ENCODE results near the gene LSMEM2. TPM values are rescaled to one million over a fixed set of nuclear protein-coding genes. Genes with fewer than 3 reads are reported as not detected.

LSMEM2 gene
- polyA plus RNA-seq, 2 of the 4 experiments (the other 2 are of a cell fraction): 0.09 TPM; not detected in 1

DNA sequence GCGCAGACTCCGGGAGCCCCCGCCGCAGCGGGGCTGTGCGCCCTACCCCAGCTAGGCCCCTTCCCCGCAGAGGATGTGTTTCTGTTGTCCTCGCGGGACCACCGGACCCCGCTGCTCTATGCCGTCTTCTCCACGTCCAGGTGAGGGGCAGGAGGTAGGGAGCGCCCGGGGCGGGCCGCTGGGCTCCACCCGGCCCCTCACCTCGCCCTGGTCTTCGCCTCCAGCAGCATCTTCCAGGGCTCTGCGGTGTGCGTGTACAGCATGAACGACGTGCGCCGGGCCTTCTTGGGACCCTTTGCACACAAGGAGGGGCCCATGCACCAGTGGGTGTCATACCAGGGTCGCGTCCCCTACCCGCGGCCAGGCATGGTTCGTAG is 5.2 kb upstream of the LSMEM2 start:
- no peak overlapping the region for H3K27ac ChIP-seq
- DNase-seq (ENCODE audit: low read depth in 1 of 2, low spot score in 1 of 2) (no peak), FAIRE-seq (no peak), ATAC-seq (no peak)
- peaks cover 36% of the 10 kb centered on the region for H3K4me1 ChIP-seq
- 78% methylated on average over 9 of the region's 31 CpGs for WGBS (ENCODE audit: missing lambda C conversion rate)
- TF ChIP-seq KDM5A (IDR thresholded peaks at IDR 0.05) (no peak), CBX8 (IDR thresholded peaks at IDR 0.05) (no peak)
- TF ChIP-seq, protein P1, sequence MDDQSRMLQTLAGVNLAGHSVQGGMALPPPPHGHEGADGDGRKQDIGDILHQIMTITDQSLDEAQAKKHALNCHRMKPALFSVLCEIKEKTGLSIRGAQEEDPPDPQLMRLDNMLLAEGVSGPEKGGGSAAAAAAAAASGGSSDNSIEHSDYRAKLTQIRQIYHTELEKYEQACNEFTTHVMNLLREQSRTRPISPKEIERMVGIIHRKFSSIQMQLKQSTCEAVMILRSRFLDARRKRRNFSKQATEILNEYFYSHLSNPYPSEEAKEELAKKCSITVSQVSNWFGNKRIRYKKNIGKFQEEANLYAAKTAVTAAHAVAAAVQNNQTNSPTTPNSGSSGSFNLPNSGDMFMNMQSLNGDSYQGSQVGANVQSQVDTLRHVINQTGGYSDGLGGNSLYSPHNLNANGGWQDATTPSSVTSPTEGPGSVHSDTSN (IDR thresholded peaks at IDR 0.05): no peak
- CTCF ChIA-PET: interaction anchor here (0.7 to 8.0 kb wide), 7 partner anchors 12 to 79 kb away, joined by 3 to 67 read pairs (median 5); partner anchors contain the start of gene IFRD2
- POLR2A ChIA-PET: no interaction called here
- no peak overlapping the region for H3K4me3 ChIP-seq
- H3K9me3 ChIP-seq: no peaks in the 10 kb centered on the region
- no peak overlapping the region; the same call in 2 of the 3 replicates for H3K4me2 ChIP-seq

DNA sequence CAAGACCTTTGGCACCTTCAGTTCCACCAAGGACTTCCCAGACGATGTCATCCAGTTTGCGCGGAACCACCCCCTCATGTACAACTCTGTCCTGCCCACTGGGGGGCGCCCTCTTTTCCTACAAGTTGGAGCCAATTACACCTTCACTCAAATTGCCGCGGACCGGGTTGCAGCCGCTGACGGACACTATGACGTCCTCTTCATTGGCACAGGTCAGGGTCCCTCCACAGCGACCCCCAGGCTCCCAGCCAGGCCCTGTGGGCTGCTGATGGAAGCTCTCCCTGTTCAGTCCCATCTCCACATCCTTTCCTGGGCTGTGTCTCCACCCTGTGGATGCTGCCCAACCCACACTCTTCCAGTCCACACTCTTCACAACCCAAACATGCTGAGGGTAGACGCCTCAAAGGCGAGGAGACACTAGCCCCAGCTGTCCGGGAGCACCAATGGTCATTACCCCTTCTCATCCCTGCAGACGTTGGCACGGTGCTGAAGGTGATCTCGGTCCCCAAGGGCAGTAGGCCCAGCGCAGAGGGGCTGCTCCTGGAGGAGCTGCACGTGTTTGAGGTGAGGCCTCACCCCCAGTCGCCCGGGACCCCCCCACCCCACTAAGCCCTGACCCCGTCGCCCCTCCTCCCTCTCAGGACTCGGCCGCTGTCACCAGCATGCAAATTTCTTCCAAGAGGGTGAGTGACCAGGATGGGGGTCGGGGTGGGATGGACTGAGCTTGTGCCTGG is 4.3 kb upstream of the LSMEM2 start:
- H3K4me1 ChIP-seq: peaks cover 27% of the 10 kb centered on the region
- peak; percentile 45 to 70; a peak in 5 of 6 replicates for ATAC-seq
- DNase-seq (ENCODE audit: low read depth in 1 of 2, low spot score in 1 of 2): peak; percentile 50 to 81
- CTCF ChIA-PET: interaction anchor here (0.7 to 8.0 kb wide), 20 partner anchors 8 to 92 kb away, joined by 3 to 67 read pairs (median 4); partner anchors contain the start of gene GNAI2
- 13% methylated on average over 13 of the region's 26 CpGs for WGBS (ENCODE audit: missing lambda C conversion rate)
- no peaks in the 10 kb centered on the region for H3K9me3 ChIP-seq
- H3K27ac ChIP-seq: no peak overlapping the region
- FAIRE-seq: no peak
- no peak overlapping the region; the same call in 2 of the 3 replicates for H3K4me2 ChIP-seq
- POLR2A ChIA-PET: no interaction called here
- H3K4me3 ChIP-seq: no peak overlapping the region
- no peak for TF ChIP-seq RFX5 (IDR thresholded peaks at IDR 0.05)
- TF ChIP-seq, protein P2, sequence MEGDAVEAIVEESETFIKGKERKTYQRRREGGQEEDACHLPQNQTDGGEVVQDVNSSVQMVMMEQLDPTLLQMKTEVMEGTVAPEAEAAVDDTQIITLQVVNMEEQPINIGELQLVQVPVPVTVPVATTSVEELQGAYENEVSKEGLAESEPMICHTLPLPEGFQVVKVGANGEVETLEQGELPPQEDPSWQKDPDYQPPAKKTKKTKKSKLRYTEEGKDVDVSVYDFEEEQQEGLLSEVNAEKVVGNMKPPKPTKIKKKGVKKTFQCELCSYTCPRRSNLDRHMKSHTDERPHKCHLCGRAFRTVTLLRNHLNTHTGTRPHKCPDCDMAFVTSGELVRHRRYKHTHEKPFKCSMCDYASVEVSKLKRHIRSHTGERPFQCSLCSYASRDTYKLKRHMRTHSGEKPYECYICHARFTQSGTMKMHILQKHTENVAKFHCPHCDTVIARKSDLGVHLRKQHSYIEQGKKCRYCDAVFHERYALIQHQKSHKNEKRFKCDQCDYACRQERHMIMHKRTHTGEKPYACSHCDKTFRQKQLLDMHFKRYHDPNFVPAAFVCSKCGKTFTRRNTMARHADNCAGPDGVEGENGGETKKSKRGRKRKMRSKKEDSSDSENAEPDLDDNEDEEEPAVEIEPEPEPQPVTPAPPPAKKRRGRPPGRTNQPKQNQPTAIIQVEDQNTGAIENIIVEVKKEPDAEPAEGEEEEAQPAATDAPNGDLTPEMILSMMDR (IDR thresholded peaks at IDR 0.05): peak; percentile 69
- TF ChIP-seq, protein P1 (IDR thresholded peaks at IDR 0.05): no peak
- no peak for TF ChIP-seq EHMT2 (IDR thresholded peaks at IDR 0.05; ENCODE audit: low read depth)
- peak; percentile 39; the same call in 1 of the 3 replicates for TF ChIP-seq SMC3 (IDR thresholded peaks at IDR 0.05)
- no peak for TF ChIP-seq ZC3H11A (IDR thresholded peaks at IDR 0.05)
- TF ChIP-seq, protein P3, sequence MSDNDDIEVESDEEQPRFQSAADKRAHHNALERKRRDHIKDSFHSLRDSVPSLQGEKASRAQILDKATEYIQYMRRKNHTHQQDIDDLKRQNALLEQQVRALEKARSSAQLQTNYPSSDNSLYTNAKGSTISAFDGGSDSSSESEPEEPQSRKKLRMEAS (IDR thresholded peaks at IDR 0.05): 0 out of 2 replicates have a peak, but pooled peaks have one; percentile 20
- no peak for TF ChIP-seq HOXA7 (CRISPR knock-in tag; IDR thresholded peaks at IDR 0.05)
- no peak for TF ChIP-seq NR3C1 (IDR thresholded peaks at IDR 0.05)
- TF ChIP-seq MAFK (IDR thresholded peaks at IDR 0.05; ENCODE audit: partially characterized antibody): no peak
- peak in 1 of 2 experiments; percentile 35; a peak in 2 of 5 replicates for TF ChIP-seq RAD21 (conservative IDR thresholded peaks at IDR 0.05 in 1 of 2, IDR thresholded peaks at IDR 0.05 in 1 of 2)

DNA sequence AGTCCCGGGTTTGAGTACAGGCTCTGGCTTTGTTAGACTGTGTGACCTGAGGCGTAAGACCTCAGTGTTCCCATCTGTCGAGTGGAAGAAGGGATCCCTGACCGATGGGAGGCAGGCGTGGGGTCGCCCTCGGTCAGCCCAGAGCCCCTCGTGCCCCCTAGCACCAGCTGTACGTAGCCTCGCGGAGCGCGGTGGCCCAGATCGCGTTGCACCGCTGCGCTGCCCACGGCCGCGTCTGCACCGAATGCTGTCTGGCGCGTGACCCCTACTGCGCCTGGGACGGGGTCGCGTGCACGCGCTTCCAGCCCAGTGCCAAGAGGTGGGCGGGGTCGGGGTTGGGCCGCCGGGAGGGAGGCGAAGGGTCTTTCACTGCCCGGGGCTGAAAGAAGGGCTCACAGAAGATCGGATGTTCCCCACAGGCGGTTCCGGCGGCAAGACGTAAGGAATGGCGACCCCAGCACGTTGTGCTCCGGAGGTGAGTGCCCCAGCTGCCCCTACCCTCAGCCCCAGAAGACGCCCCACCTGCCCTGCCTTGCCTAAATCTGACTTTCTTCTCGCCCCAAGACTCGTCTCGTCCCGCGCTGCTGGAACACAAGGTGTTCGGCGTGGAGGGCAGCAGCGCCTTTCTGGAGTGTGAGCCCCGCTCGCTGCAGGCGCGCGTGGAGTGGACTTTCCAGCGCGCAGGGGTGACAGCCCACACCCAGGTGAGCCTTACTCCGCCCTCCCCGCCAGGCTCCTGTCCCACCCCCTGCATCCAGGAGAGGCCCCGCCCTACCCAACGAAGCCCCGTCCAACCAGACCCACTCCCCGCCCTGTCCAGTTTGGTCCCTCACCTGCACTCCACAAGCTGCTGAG is 3.5 kb upstream of the LSMEM2 start:
- ChIA-PET POLR2A (no interaction called here), CTCF (interaction anchor here (0.7 to 8.0 kb wide), 20 partner anchors 9 to 93 kb away, joined by 3 to 67 read pairs (median 4); partner anchors contain the start of gene GNAI2)
- FAIRE-seq (no peak), ATAC-seq (no peak), DNase-seq (ENCODE audit: low read depth in 1 of 2, low spot score in 1 of 2) (no peak)
- WGBS (ENCODE audit: missing lambda C conversion rate): 95% methylated on average over 36 of the region's 65 CpGs
- Histone ChIP-seq H3K4me1 (peaks cover 19% of the 10 kb centered on the region), H3K4me3 (no peak overlapping the region), H3K27ac (no peak overlapping the region), H3K4me2 (no peak overlapping the region), H3K9me3 (no peaks in the 10 kb centered on the region)
- TF ChIP-seq BHLHE40 (IDR thresholded peaks at IDR 0.05; ENCODE audit: low read depth, low read length) (no peak), ZNF302 (CRISPR knock-in tag; IDR thresholded peaks at IDR 0.05) (no peak), HEYL (CRISPR knock-in tag; IDR thresholded peaks at IDR 0.05) (no peak), HOXB5 (CRISPR knock-in tag; IDR thresholded peaks at IDR 0.05) (no peak), POLR2AphosphoS2 (conservative IDR thresholded peaks at IDR 0.05; ENCODE audit: low read length) (no peak), GATA3 (IDR thresholded peaks at IDR 0.05; ENCODE audit: borderline replicate concordance) (no peak), NFE2L2 (conservative IDR thresholded peaks at IDR 0.05; ENCODE audit: low read length) (no peak), CBX8 (IDR thresholded peaks at IDR 0.05) (no peak), MAZ (IDR thresholded peaks at IDR 0.05; ENCODE audit: borderline replicate concordance, low read depth, low read length) (no peak)
- TF ChIP-seq, protein P4, sequence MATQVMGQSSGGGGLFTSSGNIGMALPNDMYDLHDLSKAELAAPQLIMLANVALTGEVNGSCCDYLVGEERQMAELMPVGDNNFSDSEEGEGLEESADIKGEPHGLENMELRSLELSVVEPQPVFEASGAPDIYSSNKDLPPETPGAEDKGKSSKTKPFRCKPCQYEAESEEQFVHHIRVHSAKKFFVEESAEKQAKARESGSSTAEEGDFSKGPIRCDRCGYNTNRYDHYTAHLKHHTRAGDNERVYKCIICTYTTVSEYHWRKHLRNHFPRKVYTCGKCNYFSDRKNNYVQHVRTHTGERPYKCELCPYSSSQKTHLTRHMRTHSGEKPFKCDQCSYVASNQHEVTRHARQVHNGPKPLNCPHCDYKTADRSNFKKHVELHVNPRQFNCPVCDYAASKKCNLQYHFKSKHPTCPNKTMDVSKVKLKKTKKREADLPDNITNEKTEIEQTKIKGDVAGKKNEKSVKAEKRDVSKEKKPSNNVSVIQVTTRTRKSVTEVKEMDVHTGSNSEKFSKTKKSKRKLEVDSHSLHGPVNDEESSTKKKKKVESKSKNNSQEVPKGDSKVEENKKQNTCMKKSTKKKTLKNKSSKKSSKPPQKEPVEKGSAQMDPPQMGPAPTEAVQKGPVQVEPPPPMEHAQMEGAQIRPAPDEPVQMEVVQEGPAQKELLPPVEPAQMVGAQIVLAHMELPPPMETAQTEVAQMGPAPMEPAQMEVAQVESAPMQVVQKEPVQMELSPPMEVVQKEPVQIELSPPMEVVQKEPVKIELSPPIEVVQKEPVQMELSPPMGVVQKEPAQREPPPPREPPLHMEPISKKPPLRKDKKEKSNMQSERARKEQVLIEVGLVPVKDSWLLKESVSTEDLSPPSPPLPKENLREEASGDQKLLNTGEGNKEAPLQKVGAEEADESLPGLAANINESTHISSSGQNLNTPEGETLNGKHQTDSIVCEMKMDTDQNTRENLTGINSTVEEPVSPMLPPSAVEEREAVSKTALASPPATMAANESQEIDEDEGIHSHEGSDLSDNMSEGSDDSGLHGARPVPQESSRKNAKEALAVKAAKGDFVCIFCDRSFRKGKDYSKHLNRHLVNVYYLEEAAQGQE (IDR thresholded peaks at IDR 0.05): no peak
- TF ChIP-seq, protein P5, sequence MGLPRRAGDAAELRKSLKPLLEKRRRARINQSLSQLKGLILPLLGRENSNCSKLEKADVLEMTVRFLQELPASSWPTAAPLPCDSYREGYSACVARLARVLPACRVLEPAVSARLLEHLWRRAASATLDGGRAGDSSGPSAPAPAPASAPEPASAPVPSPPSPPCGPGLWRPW (IDR thresholded peaks at IDR 0.05): no peak

Measured in A549 (cell line).